GM21381 (cell line): ENCODE measurements around the gene NAP1L5.

Experiments
- ATAC-seq: cut with Tn5 transposase; IDR thresholded peaks from one replicate; pipeline ENCODE4 v1.9.1; 2021; ENCODE audit warnings: mild to moderate bottlenecking, moderate library complexity; ENCODE audit not compliant: unreplicated experiment

Gene NAP1L5

DNA sequence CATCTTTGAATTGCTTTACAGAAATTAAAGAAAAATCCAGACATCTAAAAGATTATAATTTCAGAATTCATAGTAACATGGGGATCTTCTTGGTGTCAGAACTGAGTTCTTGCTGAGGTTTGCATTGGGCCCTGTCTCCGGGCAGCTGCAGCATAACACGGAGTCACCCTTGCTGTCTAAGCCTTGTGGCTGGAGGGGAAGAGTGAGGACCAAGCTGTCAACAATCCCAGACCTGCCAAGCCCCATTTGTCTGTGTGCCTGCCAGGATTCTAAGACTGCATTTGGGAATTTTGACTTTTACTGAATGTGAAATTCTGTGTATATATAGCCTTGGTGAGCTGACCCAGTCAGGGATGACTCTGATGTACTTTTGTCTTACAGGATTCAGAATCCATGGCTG, 25.2 kb upstream of the NAP1L5 start:
- no peak for ATAC-seq

DNA sequence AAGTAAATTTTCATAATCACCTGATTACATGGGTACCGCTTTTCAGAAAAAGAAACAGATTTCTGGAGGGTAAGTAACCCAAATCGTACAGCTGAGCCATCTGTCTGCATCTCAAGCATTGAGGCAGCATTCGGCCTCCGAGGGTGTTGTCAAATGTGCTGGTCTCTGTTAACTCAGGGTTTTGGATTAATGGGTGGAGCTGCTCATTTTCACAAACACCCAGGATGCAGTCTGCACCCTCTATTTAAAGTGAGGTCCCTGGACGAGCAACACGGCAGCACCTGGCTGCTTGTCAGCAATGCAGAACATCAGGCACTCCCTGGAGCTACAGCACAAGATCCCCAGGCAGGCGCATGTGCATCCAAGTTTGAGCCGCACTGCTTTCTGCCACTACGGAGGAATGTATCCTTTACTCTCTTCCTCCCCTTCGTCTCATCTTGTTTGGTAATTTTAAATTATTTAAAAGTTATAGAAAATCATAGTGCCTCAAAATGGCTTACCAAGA, 24.7 kb upstream of the NAP1L5 start:
- no peak for ATAC-seq

DNA sequence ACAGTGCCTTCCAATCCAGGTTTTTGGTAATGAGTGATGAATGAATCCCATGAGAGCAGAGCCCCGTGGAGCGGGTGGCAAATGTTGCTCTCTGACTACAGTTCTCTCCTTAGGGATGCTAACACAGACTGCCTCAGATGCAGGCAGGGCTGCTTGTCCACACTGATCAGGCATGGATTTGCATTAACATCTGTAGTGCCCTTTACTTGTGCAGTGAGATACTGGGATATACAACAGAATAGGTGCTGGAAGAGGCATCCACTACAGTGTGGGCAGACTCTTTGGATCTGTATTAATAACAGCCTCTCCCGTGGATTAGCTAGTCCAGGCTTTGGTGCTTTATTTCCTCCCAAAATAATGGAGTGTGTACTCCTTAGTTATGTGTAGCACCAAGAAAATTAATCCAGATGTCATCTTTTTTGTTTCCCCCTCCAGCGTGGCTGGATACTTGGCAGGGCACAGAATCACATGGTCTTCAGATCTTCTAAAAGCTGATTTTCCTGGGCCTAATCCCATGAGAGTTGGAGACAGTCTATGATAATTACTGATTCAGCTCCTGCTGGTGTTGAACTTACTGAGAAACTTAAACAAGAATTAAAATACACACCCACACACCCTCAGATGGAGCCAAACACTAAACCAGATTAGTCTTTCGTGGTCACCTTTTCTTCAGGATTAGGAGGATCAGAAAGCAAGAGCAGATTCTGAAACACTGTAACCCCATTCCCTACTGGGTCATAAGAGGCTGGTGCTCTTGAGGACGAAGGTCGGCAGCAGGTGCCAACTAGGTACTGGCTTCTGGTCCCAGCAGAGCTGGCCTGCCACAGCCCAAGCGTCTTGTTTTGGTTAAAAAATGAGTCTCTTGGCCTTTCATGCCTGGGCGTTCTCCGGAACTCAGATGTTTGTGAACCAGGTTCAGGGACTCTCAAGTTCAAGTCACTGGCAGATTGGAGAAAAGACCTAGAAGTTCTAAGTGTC, 23.1 kb upstream of the NAP1L5 start:
- no peak for ATAC-seq

DNA sequence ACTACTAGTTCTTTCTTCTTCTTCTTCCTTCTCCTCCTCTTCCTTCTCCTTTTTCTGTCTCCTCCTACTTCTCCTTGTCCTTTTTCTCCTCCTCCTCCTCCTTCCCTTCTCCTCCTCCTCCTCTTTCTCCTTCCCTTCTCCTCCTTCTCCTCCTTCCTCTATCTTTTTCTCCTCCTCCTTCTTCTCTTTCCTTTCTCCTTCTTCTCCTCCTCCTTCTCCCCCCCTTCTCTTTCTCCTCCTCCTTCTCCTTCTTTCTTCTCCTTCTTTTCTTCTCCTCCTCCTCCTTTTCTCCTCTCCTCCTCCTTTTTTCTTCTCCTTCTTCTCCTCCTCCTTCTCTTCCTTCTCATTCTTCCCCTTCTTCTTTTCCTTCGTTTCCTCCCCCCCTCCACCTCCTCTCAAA, 21.8 kb upstream of the NAP1L5 start:
- no peak for ATAC-seq

DNA sequence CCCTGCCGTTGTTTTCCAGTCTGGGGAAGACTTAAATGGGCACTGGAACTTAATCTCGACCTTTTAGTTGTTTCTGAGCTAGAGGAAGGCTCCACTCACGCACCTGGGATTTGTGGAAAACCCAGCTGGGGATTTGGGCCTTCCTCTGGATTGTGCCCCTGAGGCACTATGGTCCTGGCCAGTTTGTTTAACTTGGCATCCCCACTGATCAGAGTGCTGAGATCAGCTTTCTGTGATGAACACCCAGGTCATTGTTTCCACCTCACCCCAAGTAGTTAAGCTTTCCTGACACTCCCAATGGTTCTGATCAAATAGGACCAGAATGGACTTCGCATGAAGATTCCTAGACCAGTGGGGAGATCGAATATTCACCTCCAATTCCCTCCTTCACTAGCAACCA, 20.5 kb upstream of the NAP1L5 start:
- ATAC-seq = no peak

DNA sequence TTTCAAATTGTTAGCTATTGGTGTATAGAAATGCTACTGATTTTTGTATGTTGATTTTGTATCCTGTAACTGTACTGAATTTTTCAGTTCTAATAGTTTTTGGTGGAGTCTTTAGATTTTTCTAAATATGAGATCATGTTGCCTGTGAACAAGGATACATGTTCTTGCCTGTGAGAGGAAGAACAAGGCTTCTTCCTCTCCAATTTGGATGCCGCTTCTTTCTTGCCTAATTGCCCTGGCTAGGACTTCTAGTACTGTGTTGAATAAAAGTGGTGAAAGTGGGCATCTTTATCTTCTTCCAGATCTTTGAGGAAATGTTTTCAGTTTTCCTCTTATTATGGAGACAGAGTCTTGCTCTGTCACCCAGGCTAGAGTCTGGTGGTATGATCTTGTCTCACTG, 16.2 kb upstream of the NAP1L5 start:
- ATAC-seq = no peak

DNA sequence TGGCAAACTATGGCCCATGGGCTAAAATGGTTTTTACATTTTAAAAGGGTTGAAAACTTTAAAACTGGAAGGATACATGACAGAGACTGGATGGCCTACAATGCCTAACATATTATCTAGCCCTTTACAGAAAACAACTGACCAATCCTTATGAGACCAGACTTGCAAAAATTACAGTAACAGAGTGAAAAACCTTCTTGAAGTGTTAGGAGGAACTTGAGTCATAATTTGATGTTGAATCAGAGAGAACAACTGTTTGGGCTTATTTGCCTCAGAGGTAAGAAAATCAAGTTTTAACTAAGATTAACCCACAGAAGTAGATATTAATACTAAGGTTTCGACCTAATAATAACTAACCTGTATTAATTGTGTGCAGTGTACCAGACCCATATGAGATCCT, 12.4 kb upstream of the NAP1L5 start:
- no peak for ATAC-seq

DNA sequence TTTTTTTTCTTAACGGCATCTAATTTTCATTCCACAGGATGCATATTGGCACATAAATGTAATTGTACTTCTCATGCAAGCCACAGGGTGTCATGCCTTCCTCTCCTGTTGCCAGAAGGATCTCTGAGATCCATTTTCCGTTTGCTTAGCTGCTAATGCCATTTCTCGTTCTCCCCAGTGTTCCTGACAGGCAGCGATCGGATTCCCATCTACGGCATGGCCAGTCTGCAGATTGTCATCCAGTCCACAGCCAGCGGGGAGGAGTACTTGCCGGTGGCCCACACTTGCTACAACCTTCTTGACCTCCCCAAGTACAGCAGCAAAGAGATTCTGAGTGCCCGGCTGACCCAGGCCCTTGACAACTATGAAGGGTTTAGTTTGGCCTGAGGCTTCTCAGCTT, 8.9 kb upstream of the NAP1L5 start:
- ATAC-seq = no peak

DNA sequence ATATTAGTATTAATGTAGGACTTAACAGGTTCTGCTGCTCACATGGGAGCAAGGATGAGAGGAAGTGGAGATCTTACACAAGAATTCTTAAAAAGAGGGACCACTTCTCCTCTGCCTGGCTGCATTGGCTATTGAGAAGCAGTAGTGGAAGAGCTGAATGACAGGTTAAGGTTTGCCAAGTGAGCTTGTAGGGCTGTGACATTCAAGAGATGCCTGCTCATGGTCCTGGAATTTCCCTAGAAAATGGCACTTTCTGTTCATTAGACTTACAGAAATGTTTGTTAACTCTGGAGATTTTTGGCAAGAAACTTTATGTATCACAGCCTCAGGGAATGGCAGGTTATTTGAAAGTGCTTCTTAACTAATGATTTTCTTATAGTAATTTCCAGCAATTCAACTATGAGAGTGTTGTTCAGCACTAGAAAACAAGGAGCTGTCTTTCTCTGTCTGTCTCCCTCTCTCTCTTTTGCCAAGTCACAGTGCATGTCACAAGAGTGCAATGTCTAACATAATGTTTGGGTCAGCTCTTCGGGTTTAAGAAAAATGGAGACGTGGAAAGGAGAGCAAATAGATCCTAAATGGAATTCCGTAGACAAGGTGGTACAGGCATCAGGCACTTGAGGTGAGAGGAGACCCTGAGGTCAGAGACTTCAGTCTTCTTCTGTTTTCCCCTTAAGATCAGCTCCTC, 8.3 kb upstream of the NAP1L5 start:
- no peak for ATAC-seq

DNA sequence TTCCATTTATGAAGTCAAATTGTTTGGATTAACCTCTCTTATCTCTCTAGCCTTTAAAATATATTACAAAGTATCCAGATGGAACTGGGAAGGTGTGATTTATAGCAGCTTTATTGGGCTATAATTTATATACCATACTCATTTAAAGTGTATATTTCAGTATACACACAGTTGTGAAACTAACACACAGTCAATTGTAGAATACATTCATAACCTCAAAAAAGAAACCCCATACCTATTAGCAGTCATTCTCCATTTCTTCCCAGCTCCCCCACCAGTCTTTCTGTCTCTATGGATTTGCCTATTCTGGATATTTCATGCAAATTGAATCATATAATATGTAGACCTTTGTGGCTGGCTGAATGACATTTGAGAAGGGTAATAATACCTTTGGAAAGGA, 7.6 kb upstream of the NAP1L5 start:
- ATAC-seq = no peak

DNA sequence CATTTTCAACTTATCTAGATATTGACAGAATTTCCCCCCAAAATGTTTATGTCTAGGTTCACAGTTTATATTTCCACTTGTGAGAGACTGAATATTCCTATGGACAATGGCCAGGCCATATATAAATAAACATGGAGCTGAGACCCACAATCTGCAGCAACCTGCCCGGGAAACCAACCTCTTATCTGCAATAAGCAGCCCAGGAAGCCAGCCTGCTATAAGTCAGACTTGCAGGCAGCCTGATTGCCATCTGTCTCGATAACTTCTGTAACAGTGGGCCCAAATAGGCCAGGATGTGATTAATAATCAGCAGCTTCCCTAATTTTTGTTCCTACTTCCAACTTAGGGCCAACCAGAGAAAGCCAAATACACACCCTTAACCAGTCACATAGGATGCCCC, 5.2 kb upstream of the NAP1L5 start:
- ATAC-seq = no peak

DNA sequence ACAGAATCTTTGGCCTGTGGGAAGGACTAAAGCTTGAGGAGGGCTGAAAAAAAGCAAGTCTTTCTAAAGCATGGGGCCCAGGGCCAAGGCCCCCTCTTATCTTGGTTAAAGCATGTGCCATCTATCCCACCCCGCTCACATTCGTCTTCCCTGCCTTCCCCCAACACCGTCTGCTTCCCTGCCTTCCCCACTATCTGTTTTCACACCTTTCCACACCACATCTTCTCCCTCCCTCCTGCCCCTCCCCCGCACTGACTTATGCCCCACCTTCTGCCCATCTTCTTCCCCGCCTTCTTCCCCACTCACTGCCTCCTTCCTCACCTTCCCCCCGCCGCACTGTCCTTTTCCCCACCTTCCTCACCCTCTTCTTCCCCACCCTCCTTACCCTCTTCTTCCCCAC, 890 bp upstream of the NAP1L5 start:
- ATAC-seq = no peak

DNA sequence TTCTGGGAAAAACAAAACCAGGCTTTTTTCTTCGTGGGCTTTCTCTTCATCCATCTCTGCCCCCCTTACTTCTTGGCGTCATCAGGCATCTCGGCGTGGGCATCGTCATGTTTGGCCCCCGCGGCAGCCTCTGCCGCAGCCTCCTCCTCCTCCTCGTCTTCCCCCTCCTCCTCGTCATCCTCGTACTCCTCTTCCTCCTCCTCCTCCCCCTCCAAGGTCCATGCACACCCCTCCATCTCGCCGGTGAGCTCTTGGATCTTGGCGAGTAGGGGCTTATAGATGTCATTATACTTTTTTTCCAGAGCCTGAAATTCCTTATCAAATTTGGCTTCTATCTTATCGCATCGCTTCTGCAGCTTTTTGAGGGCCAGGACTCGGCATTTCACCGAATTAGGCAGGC, 488 bp downstream of the NAP1L5 start:
- ATAC-seq = no peak

DNA sequence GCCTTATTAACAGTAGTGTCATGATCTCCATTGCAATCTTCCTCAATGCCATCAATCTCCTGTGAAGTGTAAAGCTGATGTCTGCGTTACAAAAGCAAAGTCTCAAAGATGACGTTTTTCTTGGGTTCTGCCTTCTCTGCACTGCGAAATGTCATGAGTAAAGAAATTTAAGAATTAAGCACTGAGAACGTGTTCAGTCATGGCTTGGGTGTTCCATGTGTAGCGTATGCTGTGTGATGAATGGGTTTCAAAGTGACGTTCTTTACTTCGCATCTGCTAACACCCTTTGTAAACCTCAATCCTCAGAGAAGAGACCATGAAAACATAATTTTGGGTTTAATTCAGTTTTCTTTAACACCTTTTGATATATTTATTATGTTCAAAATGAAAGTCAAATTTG, 999 bp downstream of the NAP1L5 start:
- no peak for ATAC-seq

DNA sequence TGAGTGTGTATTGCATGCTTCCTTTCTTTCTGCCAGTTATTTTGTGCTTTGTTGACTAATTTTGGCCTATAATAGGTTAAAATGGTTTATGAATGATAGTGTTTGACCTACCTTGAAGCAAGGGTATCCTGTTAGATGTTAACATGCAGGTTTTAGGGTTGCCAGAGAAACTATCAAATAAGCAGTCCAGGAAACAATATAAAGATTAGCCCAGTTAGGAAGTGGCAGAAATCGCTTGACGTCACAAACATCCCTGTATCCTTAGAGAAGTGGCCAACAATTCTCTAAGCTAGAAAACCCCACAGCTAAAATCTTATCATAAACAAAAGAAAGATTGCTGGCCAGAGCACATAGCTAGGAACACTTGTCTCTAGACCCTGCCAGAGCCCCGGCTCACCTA, 3.8 kb downstream of the NAP1L5 start:
- no peak for ATAC-seq

DNA sequence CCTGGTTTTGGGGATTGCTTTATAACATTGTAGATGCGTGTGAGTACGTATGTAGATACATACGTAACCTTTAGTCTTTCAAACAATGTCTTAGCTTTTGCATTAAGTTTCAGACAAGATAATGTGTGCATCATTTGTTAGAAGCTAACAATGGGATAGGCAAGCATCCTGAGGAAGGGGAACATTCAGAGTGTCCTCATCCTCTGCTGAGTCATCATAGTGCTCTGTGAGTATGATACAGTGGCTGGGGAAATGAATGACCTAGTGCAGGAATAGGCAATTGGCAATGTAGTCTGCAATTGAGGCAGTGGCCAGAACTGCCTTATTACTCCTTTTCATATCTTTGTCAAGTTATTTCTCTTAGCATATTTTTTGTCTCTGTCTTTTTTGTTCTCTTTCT, 7.3 kb downstream of the NAP1L5 start:
- ATAC-seq = no peak

DNA sequence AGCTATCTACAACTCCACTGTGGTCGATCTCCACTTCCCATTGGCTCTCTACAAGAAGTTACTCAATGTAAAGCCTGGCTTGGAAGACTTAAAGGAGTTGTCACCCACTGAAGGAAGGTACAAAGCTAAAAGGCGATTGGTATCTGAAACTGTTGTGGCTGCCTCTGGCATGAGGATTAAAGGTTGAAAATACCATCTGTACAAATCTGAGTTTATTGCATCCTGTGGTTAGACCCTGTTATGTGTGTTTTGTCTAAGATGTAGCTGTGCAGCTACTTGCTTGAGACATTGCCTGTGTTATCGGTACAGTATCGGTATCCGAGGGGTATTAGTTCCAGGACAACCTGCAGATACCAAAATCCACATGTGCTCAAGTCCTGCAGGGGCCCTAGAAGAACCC, 16.4 kb downstream of the NAP1L5 start:
- ATAC-seq = no peak

DNA sequence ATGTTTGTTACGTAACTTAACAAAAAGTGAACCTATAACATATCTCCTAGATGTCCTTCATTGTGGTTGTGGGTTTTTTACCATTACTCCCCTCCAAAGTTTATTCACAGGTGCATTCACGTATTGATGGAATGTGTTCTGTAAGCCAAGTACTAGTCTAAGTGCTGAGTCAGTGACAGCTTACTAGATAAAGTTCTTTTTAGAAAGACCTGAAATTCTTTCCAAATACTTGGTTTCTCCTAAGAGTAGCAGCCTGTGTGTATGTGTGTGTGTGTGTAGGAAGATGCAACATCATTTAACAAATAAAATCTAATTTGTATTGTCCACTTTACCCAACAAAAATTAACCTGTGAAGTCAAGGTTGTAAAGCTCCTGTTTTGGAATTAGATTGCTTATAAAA, 22.1 kb downstream of the NAP1L5 start:
- ATAC-seq = no peak

DNA sequence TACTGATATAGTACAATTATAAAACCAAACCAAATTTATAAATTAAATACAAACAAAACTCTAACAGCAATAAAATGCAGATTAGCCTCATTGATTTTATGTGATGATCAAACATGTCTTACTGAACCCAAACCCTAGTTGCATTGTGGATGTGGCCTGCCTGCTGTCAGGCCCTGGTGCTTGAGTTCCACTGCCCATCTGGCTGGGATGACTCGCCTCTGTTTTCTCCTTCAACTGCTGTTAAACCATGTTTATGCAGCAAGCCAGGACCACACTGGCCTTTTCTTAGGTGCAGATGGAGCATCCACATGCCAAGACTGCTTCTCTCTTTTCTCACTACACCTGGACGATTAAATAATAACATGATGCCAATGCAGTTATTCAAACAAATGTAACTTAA, 22.6 kb downstream of the NAP1L5 start:
- no peak for ATAC-seq

DNA sequence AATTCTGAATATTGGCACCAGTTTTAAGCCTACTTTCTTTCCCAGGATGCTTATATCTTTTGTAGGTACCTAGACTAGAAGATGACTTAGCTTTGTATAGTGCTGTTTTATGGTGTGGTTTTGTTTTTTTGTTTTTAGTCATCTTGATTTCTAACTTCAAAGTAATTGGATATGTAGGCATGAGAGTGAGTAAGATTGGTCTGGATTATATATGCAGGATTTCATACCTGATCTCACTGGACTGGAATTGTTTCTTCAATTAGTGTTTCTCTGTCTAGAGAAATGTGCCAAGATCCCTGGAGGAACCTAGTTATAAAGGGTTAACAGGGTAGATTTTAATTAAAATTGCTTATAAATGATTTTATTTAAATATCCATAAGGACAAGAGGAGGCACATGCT, 23.1 kb downstream of the NAP1L5 start:
- ATAC-seq = no peak

DNA sequence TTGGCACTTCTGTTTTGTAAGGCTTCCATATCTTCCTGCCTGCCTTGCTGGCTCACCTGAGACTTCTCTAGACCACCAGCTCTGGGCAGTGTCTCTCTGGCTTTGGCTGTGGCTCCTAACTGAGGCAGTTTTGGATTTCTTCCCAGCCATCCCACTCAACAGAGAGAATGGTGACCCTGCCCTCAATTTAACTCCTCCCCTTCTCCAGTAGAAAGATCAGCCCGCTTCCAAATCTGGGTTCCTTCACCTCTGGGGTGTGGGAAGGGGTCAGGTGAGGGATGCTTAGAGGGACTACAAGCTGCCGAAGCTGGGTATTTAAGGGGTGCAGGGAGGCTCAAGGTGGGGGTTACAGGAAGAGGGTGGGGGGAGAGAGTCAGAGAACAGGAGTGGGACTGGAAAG, 23.7 kb downstream of the NAP1L5 start:
- no peak for ATAC-seq

DNA sequence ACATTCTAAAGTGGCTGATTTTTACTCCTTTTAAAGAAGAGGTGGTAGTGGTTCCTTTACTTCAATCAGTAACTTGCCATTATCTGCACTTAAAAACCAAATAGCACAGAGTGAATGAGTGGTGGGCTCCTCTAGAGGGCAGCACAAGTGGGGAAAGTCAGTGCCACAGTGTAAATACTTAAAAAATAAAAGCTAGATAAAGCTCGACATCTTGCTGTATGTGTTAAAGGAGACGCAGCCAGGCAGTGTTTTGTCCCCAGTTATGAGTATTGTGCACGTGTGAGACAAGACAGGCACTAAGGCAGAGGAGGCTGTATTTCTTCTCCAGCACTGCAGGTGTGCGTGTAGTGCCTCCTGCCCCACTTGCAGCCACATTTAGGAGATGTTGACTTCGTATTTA, 24.6 kb downstream of the NAP1L5 start:
- ATAC-seq = no peak
